Hematopoietic multipotent progenitor cell treated with erythropoietin and hydrocortisone succinate and interleukin-3 and kit ligand, for 6 days (in vitro differentiated cells): ENCODE data around the gene XRRA1.

Source experiments
- DNase-seq: peaks from one replicate; pipeline ENCODE4 v3.0.0-alpha.2; 2015

Gene XRRA1

DNA sequence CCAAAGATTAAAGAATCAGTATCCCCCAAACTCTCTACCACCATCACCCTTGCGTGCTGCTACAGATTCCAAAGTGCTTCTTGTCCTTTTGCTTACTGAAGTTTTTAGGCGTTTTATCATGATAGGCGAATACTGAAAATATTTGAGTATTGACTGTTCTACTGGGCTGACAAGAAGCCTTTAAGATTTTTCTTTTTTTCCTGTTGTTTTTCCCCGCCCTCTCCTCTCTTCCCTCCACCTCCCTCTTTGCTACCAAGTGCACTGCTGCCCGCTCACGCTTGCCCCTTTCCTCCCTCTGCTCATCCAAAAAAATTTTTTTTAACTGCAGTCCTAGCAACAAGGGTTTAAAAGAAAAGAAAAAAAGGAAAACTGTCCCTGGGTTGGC, 854 bp upstream of the XRRA1 start:
- peak; percentile 23 for DNase-seq

DNA sequence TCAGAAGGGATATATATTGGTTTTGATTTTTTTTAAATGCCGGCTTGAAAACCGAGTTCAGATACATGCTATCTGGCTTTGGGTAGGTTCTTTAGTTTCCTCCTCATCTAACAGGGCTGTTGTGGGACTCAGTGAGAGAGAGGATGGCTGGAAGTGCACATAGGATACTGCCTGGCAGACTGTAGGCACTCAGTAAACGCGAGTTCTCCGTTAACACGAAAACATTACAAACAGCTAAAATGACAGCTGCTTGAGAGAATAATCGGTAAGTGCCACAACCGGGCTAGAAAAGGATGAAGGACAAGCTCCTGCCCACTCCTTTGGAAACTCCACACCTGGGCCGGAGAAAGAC, 369 bp downstream of the XRRA1 start:
- DNase-seq: peak; percentile 44

DNA sequence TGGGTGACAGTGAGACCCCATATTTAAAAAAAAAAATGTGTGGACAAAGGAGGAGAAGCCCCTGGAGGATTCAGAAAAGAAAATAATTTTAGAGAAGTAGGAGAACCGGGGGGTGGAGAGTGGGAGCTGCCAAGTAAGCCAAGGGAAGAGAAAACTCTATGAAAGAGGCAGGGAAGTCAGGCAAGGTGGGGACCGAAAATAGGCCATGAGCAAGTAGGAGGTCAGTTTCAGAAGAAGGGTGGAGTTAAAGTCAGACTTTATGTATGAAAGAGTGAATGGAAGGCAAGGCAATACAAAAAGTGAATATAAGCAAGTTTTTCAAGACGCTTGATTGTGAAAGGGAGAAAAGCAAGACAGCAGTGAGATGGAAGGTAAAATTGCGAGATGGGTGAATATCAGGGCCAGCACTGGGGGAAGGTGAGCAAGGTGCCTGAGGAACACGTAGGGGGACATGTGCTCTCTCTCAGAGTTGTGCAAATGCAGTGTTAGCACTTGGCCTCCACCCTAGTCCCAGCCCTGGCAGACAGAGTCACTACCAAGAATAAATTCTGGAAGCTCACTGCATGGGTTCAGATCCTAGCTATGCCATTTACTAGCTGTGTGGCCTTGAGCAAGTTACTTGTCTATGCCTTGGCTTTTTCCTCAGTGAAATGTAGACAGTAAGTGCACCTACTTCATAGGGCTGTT, 6.7 kb downstream of the XRRA1 start:
- DNase-seq: no peak

DNA sequence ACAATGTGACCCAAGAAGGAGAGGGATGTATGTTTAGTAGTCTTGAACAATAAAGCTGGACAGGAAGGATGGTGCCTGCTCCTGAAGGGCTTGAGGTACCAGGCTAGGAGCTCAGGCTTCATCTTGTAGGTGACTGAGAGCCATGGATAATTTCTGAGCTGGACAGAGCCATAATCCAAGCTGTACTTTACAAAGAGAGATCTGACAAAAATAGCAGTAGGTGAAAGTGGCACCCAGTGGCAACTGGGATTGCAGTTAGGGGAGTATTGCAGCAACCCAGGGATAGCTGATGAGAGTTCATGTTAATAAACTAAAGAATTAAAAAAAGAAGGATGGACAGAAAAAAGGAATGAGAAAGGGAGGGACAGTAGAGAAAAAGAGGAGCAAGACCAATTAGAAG, 7.4 kb downstream of the XRRA1 start:
- DNase-seq: no peak

DNA sequence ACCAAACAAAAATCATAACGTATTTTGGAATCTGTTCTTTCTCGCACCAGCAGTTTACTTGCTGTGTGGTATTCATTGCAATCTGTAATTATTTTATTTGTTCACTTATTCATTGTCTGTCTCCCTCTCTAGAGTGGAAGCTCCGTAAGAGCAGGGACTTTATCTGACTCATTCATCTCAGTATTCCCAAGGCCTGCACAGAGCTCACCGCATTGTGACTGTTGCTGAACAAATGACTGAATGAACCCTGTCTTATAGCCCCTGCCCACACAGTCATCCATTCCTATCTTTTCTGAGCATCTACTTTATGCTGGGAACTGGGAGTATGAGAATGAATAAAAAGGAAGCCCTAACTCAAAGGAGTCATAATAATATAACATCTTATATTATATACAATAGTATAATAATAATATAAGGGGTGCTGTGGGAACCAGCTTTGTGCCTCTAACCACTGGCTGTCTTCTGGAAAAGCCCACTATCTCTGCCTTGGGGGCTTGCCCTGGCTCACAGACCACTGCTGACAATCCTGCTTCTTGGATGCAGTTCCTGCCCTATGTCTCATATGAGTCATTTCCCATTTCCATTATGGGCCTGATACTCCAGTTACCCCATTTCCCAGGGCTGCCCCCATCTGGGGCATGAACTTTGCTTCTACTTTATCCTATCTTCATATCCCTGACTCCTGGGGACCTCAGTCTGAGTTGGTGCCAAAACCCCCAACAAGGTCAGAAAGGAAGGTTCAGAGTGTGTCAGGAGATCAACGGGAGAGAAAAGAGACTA, 11.0 kb downstream of the XRRA1 start:
- no peak for DNase-seq

DNA sequence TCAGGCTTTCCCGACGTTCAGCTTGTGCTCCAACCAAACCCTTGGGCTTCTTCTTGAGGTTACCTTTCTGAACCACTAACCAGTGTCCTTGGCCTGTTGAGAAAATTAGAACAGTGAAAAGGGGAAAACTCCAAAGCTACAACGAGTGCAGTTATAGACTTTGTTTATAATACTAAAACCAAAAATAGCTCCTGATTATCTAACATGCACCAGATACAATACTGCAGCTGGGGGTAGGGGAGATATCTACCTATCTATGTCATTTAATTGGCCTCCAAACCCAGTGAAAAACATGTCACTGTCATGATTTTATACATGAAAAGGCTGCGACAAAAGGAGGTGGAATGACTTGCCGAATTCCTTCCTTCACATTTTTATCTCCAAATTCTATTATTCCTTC, 11.9 kb downstream of the XRRA1 start:
- DNase-seq: no peak

DNA sequence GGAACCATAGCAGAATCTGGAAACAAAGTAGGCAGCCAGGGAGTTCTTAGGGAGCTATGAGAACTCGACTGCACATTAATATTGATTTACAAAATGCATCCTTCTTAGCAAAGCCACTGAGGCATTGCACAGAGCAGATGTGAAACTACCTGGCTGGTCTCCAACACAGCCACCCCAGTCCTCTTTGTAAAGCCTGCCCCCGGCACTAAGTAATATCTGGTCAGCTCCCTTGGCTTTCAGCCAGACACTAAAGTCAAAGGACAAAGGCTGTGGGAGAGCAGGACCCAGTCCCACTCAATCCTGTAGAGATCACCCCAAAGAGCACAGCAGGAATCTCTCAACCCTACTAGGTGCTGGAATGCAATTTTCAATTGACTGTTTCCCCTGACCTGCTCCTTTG, 12.8 kb downstream of the XRRA1 start:
- DNase-seq: no peak

DNA sequence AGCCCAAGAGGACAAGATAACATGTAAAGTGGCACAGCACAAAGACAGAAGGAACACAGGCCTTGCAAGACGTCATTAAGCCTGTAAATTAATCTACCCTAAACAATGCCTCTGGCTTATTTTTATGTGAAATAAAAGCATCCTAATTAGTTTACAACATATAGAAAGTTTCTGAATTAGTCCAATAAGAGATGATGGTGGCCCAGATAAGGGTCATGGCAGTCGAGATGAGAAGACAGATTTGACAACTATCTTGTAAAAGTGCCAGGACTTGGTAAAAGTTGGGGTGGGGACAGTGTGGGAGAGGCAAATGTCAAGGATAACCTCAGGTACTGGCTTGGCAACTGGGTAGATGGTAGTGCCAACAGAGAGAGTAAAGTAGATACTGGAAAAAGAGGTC, 13.6 kb downstream of the XRRA1 start:
- DNase-seq: no peak

DNA sequence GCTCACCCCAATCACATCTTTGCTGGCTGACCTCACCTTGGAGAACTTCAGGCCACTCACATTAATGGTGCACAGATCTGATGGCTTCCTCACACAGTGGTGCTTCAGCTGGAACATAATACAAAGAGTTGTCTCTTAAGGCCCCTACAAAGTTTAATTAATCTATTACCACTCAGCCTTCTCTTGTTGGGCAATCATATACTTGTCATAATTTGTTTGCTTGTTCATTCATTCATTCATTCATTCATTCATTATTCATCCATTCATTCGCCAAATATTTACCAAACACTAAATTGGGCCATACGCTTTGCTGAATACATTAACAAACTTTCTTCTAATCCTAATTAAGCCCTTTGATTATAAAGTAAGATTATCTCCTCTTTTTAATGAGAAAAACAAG, 15.1 kb downstream of the XRRA1 start:
- no peak for DNase-seq

DNA sequence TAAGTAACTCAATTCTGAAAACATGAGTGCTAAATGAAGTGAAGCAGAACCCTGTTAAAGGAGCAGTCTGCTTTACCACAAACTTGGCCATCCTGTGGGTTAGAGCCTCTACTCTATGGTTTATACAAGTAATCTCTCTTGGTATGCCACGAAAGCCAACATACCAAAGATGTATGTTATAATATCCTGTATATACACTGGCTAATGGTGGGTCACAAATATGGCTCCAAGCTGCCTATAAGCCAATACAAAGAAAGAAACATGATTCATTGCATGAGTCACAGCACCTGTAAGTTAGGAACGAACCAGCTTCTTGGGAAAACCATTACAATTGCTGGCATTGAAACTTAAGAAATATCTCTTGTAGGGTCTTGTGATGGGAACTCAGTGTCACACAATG, 16.1 kb downstream of the XRRA1 start:
- no peak for DNase-seq

DNA sequence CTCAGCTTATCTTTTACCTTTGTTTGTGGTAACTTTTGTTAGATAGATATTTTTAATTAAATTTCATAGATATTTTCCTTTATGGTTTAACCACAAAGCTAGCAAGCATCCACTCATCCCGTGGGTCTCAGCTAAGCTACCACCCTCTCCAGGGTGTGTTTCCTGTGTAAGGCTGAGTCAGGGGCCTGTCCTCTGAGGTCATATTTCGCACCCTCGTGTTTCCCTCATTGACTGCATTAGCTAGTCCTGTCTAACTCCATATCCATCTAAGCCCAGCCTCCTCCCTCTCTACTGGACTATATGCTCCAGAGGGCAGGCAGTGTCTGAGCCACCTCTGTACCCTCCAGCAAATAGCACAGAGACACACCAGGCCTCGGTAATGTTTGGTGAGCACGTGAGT, 16.7 kb downstream of the XRRA1 start:
- DNase-seq: no peak

DNA sequence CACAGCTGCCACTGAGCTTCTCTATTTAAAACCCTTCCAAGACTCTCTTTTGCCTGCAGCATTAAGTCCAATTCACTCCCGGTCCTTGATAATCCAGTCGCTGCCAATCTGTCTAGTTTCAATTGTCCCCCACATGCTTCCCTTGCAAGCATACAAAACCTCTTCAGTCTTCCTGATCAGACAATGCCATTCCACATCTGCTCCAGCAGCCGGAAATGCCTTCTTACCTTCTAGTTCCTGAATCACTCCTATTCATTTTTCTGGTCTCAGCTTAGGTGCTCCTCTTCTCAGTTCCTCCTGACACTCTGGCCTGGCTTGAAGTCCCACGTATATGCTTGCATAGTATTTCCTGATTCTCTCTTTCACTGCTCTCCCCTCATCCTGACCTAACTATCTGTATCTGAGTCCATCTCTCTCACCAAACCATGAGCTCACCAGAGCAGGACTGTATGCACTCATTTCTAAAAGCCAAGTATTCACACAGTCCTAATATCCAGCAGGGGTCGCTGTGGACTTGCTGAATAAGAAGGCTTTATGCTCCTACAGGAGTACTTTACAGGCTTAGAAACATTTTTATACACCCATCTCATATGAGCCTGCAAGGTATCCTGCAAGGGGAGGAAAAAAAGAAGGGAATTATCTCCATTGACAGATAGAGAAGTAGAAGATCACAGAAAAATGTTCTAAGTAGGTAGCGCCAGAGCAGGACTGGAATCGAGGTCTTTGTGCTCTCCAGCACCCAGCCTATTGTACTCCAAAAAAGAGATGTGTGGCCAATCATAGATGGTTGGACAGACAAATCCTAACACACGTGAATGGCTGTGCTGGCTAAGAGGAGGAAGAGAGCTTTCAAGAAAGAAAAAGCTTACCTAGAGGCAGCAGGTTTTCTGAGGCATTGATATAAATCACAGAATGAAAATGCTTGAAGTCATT, 19.2 kb downstream of the XRRA1 start:
- DNase-seq: peak; percentile 97

DNA sequence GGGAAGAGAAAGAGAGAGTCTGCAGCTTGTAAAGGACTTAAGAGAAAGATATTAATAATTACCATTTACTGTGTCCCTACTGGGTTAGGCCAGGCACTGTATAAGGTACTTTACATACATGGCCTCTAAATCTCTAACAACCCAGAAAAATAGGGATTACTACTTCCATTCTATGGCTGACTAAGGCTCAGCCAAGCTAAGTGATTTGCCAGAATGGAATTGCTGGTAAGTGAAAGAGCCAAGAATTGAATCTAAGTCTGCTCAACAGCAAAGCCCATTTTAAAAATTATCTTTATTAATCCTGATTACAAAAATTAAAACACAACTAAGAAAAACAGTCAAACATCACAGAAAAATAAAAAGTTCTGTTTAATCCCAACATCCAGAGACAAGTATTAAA, 21.4 kb downstream of the XRRA1 start:
- DNase-seq: no peak

DNA sequence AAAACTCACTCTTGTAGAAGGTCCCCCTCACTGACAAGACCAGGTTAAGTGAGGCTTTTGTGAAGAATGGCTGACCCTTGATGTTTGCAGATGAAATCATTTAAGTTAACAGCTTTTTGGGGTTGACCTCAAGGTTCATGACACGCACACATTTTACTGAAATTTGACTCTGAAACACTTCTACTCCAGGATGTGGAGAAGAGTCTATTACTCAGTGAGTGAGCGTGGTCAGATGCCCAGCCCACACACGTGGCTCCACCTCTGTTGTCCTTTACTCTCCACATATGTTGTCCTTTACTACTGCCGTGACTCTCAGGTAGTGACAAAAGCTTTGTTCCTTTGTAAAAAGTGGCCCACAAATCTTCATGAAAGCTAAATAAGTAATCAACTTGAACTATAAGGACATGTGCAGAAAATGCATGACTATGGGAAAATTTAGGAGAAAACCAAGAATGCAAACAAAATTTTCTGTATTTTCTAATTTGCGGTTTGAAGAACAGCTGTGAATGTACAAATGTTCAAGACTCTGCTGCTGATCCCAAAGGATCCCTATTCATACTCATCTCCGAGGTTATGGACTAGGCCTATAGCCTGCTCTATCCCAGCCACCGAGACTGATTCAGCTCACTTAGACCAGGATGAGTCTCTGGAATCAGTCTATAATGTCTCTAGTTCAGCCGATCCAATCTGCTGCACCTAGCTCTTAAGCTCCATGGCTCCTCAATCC, 22.4 kb downstream of the XRRA1 start:
- no peak for DNase-seq

DNA sequence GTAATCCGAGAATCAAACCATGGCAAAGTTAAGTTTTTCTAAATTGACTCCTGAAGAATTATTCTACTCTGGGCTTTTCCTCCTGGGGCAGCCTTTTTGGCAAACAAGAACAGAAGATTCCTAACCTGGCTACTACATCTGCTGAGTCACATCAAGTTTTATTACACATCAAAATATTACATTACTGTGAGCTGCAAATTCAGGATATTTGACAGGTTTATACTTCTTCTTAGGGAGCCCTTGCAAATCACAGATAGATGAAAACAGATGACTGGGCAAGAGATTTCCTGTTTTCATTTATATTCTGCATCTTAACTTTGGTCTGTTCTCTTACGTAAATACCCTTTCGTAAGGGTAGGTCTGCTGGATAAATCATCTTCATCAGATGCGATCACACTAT, 23.6 kb downstream of the XRRA1 start:
- no peak for DNase-seq

DNA sequence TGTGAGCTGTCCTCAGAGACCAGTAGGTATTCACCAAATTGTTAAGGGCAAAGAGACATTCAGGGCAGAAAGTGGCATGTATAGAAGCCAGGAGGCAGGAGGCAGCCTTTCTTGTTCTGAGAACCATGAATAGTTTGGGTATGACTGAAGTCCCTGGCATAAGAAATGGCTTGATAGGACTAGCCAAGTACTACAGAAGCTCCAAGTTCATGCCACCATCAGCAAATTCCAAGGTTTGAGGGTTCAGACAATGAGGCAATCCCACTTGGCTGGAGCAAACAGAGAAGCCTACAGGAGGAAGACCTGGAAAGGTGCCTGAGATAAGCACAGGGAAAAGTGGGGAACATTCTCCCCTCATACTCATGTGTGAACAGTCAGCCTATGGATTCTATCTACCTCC, 25.8 kb downstream of the XRRA1 start:
- DNase-seq: no peak

DNA sequence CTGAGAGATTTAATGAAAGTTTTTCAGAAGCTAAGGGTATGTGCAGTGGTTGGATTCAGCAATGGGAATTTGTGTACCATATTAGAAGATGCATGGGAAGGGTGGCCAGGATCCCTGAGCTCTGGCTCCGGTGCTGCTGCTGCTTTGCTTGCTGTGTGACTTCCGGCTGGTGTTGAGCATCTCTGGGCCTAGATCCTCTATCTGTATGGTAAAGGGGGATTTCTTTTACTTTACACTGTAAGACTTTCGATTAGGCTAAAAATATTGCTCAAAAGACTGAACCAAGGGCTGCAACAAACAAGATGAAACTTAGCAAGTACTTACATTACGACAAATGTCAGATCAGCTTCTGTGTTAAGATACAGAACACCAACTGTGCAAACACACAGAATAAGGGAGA, 39.1 kb downstream of the XRRA1 start:
- no peak for DNase-seq

DNA sequence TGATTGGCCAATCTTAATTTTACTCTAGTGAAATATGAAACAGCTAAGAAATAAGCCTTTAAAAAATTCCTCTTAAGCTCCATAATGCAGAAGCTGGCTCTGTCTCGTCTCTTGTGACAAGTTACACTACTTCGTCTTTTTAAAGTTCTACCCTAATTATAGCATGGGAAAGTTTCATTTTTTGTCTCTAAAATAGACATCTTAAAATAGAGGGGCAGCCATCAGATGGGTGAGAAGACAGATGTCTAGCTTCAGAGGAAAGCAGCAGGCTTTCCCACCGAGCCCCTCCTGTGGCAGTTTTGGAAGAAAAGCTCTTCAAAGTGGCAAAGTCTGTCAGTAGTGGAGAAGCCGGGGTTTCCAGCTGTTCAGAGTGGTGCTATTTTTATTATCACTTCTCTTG, 39.5 kb downstream of the XRRA1 start:
- no peak for DNase-seq

DNA sequence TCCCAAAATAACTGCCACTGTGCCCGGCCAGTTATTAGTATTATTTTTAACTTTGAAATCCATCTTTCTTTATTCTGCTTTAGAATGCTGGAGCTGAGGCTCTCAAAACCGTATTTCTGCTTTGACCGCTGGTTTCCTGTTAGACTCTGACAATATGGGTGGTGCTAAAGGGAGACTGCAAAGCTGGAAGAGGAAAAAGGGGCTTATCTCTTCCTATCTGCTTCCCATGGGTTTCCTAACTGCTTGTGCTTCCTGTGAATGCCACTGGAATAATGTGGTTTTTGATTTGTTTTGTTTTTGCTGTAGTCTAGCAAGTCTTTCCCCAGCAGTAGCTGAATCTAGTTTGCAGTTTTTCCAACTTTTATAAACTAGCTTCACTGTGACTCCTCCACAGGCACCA, 43.6 kb downstream of the XRRA1 start:
- no peak for DNase-seq

DNA sequence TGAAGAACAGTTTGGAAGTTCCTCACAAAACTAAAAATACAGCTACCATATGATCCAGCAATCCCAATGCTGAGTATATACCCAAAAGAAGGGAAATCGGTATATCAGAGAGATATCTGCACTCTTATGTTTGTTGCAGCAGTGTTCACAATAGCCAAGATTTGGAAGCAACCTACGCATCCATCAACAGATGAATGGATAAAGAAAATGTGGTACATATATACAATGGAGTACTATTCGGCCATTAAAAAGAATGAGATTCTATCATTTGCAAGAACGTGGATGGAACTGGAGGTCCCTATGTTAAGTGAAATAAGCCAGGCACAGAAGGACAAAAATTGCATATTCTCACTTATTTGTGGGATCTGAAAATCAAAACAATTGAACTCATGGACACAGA, 46.5 kb downstream of the XRRA1 start:
- DNase-seq: no peak

DNA sequence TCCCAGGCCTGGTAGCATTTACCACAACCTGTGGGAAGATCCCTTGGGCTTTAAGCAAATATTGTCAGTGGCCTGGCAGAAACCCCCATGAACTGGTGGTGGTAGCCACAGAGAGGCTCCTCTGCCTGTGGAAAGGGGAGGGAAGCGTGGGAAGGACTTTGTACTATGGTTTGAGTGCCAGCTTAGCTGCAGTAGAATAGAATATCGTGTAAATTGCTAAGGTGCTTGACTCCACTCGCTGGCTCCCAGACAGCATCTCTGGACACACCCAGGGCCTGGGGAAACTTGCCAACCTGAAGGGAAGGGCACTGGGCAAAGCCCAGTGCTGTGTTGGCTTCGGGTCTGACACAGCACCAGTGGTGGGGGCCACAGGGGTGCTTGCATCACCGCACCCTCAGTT, 52.6 kb downstream of the XRRA1 start:
- DNase-seq: no peak

DNA sequence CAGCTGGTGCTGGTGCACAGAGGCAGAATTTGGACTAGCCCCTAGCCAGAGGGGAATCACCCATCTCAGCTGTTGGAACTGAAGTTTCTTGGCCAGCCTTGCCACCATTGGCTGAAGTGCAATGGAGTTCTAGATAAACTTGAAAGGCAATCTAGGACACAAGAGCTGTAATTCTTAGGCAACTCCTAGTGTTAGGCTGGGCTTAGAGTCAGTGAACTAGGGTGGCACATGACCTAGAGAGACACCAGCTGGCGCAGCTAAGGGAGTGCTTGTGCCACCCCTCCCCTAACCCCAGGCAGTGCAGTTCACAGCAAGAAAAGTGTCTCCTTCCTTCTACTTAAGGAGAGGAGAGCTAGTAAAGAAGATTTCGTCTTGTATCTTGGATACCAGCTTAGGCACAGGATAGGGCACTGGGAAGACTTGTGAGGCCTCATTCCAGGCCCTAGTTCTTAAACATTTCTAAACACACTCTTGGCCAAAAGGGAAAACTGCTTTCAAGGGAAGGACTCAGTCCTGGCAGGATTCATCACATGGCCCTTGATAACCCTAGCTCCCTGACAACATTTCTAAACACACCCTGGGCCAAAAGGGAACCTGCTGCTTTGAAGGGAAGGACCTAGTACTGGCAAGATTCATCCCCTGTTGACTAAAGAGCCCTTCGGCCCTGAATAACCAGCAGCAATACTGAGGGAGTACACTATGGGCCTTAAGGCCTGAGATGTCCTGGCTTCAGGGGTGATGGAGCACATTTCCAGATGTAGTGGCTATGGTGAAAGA, 53.4 kb downstream of the XRRA1 start:
- DNase-seq: no peak
